GM12891 (cell line): ENCODE measurements around the gene RPL26.

Experiments used
- PAX5 ChIP-seq: IDR thresholded peaks from 2 replicates; pipeline ENCODE4 v1.6.1; 2011; ENCODE audit warnings: low read length, moderate library complexity, mild to moderate bottlenecking; ENCODE audit not compliant: insufficient read depth, severe bottlenecking
- POLR2A ChIP-seq: IDR thresholded peaks from 2 replicates; pipeline ENCODE4 v1.6.1; 2011; ENCODE audit warnings: low read depth, low read length, control low read depth
- POLR2AphosphoS5 ChIP-seq: IDR thresholded peaks from 2 replicates; pipeline ENCODE4 v1.6.1; 2011; ENCODE audit warnings: low read depth, low read length, control low read depth
- POU2F2 ChIP-seq: IDR thresholded peaks from 2 replicates; pipeline ENCODE4 v1.6.1; 2011; ENCODE audit warnings: low read depth, mild to moderate bottlenecking, control low read depth, low read length, moderate library complexity
- SPI1 ChIP-seq: IDR thresholded peaks from 2 replicates; pipeline ENCODE4 v1.6.1; 2011; ENCODE audit warnings: low read depth, low read length, control low read depth
- TAF1 ChIP-seq: IDR thresholded peaks from 2 replicates; pipeline ENCODE4 v1.6.1; 2011; ENCODE audit warnings: low read depth, low read length, control low read depth

GRCh38 chr17:8354236-8354635, 28.8 kb downstream of the RPL26 start:
- TF ChIP-seq POLR2A (no peak), POLR2AphosphoS5 (no peak), TAF1 (no peak), POU2F2 (no peak), SPI1 (no peak), PAX5 (no peak)
